HAP-1 (cell line): ENCODE results near the gene SSBP3.
A peak's percentile ranks its signal among the peaks of the same experiment; 100 is the strongest.

Experiments used
- DNase-seq, 2 experiments: peaks; one replicate each; pipeline ENCODE4 v3.0.0-alpha.2; 2016 to 2020; ENCODE audit warnings: low spot score in 2 of 2
- H3K27me3 ChIP-seq: fragments of 250-450 bp; sonication (Bioruptor Pico); 2 replicates; pipeline ENCODE4 v1.5.1; 2020; ENCODE audit warnings: low read depth, mild to moderate bottlenecking, moderate library complexity
- H3K36me3 ChIP-seq: fragments of 250-450 bp; sonication (Bioruptor Pico); replicated peaks from 2 replicates; pipeline ENCODE4 v1.5.1; 2020; ENCODE audit warnings: mild to moderate bottlenecking
- H3K4me1 ChIP-seq: fragments of 250-450 bp; sonication (Bioruptor Pico); 2 replicates; pipeline ENCODE4 v1.5.1; 2020; ENCODE audit warnings: mild to moderate bottlenecking
- H3K4me3 ChIP-seq: fragments of 250-450 bp; sonication (Bioruptor Pico); 2 replicates; pipeline ENCODE4 v1.5.1; 2020; ENCODE audit warnings: mild to moderate bottlenecking, moderate library complexity
- H3K9me3 ChIP-seq: fragments of 250-450 bp; sonication (Bioruptor Pico); 2 replicates; pipeline ENCODE4 v1.5.1; 2020; ENCODE audit warnings: mild to moderate bottlenecking, moderate library complexity
- in situ Hi-C: fragments of 300-500 bp; cut with MboI; formaldehyde crosslinking; loops from 3 replicates; pipeline ENCODE4 v1.14.3; 2020; ENCODE audit warnings: low sequenced_read_pairs, inconsistent platforms, mixed read lengths

Gene SSBP3

DNA sequence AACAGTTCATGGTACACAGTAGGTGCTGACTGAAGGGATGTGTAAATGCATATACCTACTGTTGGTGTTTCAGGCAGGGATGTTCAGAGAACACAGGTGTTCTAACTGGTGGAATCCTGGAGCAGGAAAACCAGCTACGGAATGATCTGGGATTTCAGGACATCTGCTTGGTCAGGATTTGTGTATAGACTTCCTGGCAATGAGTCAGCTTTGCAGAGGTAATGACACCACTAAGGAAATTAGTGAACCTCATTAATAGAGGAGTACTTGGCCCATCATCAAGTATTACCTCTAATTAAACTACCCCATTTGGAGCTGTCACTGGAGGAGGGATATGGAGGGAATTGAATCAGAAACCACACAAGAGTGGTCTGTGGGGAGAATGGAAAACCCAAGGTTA lies 198.9 kb downstream of the SSBP3 start:
- Histone ChIP-seq H3K4me1 (no peaks in the 10 kb centered on the region; the same call in 1 of the 2 replicates), H3K27me3 (no peaks in the 10 kb centered on the region), H3K36me3 (peaks cover 67% of the 10 kb centered on the region), H3K9me3 (no peaks in the 10 kb centered on the region), H3K4me3 (no peak overlapping the region)
- no peak for DNase-seq
- in situ Hi-C loops, result no loop called here

DNA sequence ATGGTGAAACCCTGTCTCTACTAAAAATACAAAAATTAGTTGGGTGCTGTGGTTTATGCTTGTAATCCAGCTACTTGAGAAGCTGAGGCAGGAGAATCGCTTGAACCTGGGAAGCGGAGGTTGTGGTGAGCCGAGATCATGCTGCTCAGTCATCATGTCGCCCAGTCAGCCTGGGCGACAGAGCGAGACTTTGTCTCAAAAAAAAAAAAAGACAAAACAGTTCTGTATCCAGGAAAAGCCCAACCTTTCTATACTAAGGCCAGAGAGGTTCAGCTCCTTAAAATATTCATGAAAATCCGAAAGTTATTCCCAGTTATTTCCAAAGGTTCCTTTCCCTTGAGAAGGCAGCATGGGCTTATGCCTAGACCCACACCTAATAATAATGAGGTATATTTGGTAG lies 202.0 kb downstream of the SSBP3 start:
- Histone ChIP-seq H3K9me3 (no peaks in the 10 kb centered on the region), H3K4me1 (peaks cover 14% of the 10 kb centered on the region), H3K36me3 (peaks cover 44% of the 10 kb centered on the region), H3K27me3 (no peaks in the 10 kb centered on the region), H3K4me3 (no peak overlapping the region)
- DNase-seq, result no peak
- in situ Hi-C loops, result no loop called here

DNA sequence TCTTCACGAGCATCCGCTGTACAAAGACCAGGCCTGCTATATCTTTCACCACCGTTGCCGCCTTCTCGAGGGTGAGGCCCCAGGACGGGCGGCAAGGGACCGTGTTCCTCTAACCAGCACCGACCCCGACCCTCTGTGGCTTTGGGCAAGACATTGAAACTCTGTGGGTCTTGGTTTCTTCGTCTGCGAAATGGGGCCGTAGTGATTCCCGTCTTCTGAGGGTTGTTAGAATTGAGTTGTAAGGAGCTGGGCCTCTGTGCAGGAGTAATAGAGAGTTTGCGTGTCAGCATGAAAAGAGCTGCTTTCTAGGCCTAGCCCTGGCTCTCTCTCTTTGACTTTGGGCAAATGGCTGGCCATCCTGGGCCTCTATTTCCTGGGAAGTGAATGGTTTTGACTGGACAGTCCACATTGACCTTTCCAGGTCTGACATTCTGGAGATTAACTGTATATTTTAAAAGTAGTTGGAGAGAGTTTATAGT lies 205.6 kb downstream of the SSBP3 start:
- in situ Hi-C loops, result no loop called here
- peak overlapping the region; percentile 99 for H3K4me3 ChIP-seq
- H3K4me1 ChIP-seq, result peaks cover 20% of the 10 kb centered on the region
- no peaks in the 10 kb centered on the region for H3K27me3 ChIP-seq
- DNase-seq, result no peak
- peaks cover 24% of the 10 kb centered on the region for H3K36me3 ChIP-seq
- H3K9me3 ChIP-seq, result no peaks in the 10 kb centered on the region

DNA sequence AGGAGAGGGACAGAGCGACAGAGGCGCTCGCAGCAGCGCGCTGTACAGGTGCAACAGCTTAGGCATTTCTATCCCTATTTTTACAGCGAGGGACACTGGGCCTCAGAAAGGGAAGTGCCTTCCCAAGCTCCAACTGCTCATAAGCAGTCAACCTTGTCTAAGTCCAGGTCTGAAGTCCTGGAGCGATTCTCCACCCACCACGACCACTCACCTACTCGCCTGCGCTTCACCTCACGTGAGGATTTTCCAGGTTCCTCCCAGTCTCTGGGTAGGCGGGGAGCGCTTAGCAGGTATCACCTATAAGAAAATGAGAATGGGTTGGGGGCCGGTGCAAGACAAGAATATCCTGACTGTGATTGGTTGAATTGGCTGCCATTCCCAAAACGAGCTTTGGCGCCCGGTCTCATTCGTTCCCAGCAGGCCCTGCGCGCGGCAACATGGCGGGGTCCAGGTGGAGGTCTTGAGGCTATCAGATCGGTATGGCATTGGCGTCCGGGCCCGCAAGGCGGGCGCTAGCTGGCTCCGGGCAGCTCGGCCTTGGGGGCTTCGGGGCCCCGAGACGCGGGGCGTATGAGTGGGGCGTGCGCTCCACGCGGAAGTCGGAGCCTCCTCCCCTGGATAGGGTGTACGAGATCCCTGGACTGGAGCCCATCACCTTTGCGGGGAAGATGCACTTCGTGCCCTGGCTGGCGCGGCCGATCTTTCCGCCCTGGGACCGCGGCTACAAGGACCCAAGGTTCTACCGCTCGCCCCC lies 206.3 kb downstream of the SSBP3 start, which contains the start of the genes CYB5RL and MRPL37:
CYB5RL (minus strand) TSS at position 266 of the 754 bp plus-strand sequence. CDS start 4,414 bp downstream, outside the sequence.
MRPL37 (plus strand) TSS at position 403 of the 754 bp plus-strand sequence; CDS start at position 480, 77 bp downstream.
- peak within 1 kb of the TSS; percentile 99 for H3K4me3 ChIP-seq
- in situ Hi-C loops, result no loop called here

DNA sequence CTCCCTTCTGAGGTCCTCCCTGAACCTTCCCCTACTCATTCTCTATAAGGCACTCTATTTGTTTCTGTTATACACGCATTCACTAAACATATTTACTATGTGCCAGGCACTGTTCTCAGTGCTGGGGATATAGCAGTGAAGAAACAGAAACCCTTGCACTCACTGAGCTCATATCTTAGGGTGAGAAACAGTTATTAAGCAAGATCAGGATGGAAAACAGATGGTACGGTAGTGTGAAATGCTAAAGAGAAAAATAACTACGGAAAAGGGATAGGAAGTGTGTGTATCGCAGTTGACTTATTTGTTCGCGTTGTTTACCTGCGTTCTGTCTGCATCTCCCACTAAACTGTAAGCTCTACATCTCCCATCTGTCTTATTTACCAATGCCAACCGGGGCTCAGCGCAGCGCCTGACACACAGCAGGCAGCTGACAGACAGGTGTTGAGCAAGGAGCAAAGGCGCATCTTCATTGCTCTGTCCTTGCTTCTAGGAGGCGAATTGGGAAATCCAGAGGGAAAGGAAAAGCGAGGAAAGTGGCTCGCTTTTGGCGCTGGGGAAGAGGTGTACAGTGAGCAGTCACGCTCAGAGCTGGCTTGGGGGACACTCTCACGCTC lies 206.9 kb downstream of the SSBP3 start:
- peaks cover 14% of the 10 kb centered on the region for H3K36me3 ChIP-seq
- H3K4me1 ChIP-seq, result peaks cover 20% of the 10 kb centered on the region
- no peaks in the 10 kb centered on the region for H3K9me3 ChIP-seq
- no peaks in the 10 kb centered on the region for H3K27me3 ChIP-seq
- in situ Hi-C loops, result no loop called here
- DNase-seq, result peak in 1 of 2 experiments; percentile 2
- H3K4me3 ChIP-seq, result peak overlapping the region; percentile 99

More for the DNA sequence above, 206.3 kb downstream of the SSBP3 start, which contains the start of the genes CYB5RL and MRPL37:
- Histone ChIP-seq H3K4me1 (peaks cover 20% of the 10 kb centered on the region), H3K36me3 (peaks cover 20% of the 10 kb centered on the region), H3K27me3 (no peaks in the 10 kb centered on the region), H3K9me3 (no peaks in the 10 kb centered on the region)
- DNase-seq, result peak; percentile 96 to 97

DNA sequence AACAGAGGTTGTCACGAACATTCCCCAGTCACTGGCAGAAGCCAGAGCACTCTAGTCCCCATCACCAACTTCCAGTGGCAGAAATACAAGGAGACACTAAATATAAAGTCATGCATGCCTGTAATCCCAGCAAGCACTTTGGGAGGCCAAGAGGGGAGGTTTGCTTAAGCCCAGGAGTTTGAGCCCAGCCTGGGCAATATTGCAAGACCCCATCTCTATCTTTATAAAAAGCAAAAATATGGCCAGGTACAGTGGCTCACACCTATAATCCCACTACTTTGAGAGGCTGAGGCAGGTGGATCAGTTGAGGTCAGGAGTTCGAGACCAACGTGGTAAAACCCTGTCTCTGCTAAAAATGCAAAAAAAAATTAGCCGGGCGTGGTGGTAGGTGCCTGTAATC lies 212.7 kb downstream of the SSBP3 start:
- Histone ChIP-seq H3K27me3 (no peaks in the 10 kb centered on the region), H3K9me3 (no peaks in the 10 kb centered on the region), H3K4me3 (no peak overlapping the region), H3K4me1 (no peaks in the 10 kb centered on the region), H3K36me3 (peaks cover 28% of the 10 kb centered on the region)
- in situ Hi-C loops, result no loop called here
- no peak for DNase-seq

DNA sequence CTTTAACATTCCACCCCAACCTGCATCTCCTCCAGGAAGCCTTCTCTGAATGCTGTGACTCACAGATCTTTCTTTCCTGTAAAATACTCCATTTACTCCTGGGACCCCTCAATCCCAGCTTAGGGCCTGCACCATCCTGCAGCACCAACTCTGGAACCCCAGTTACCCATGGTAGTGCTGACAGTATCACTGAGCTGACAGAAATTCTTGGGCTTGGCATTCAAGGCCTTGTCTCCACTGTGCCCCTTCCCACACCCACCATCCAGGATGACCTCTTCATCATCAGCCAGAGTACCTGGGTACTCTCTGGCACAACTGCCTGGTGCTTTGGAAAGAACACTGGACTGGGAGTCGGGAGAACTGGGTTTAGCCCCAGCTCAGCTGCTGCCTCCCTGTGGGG lies 214.7 kb downstream of the SSBP3 start:
- Histone ChIP-seq H3K27me3 (no peaks in the 10 kb centered on the region), H3K4me1 (no peaks in the 10 kb centered on the region), H3K36me3 (peaks cover 30% of the 10 kb centered on the region), H3K4me3 (no peak overlapping the region), H3K9me3 (no peaks in the 10 kb centered on the region)
- no peak for DNase-seq
- in situ Hi-C loops, result no loop called here

DNA sequence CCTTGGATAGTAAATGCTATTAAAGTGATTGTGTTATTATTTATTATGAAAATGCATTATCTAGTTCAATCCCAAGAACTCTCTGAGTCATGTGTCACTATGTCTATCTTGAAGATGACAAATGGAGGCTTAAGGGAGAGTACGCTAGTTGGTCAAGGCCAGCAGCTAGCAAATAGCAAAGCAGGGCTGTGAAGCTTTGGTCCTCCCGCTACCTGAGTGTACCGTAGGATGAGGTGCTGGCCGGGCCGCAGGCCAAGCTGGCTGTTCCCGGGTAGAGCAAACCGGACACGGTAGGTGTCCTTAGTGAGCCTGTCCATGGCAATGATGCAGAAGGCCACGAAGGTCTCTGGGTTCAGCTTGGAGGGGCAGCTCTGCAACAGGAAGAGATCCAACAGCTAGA lies 215.7 kb downstream of the SSBP3 start:
- in situ Hi-C loops, result no loop called here
- no peaks in the 10 kb centered on the region for H3K4me1 ChIP-seq
- DNase-seq, result no peak
- H3K36me3 ChIP-seq, result peaks cover 30% of the 10 kb centered on the region
- no peaks in the 10 kb centered on the region for H3K9me3 ChIP-seq
- H3K4me3 ChIP-seq, result no peak overlapping the region
- H3K27me3 ChIP-seq, result no peaks in the 10 kb centered on the region

DNA sequence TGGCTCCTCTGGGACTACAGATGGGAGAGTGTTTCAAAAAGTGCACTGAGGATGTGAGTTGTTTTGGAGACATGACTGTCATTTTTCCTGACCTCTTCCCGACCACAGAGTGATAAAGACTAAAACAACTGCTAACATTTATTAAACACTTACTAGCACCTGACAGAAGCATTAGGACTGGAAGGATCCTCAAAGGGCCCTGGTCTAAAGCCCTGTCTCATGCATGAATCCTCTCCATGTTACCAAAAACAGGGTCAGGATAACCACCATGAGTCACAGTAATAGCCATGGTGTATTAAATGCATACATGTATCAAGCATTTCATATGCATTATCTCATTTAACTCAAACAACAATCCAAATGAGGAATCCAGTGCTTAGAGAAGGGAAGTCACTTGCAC lies 217.9 kb downstream of the SSBP3 start:
- in situ Hi-C loops, result no loop called here
- no peaks in the 10 kb centered on the region for H3K27me3 ChIP-seq
- H3K4me3 ChIP-seq, result no peak overlapping the region
- no peaks in the 10 kb centered on the region for H3K4me1 ChIP-seq
- DNase-seq, result no peak
- peaks cover 24% of the 10 kb centered on the region for H3K36me3 ChIP-seq
- no peaks in the 10 kb centered on the region for H3K9me3 ChIP-seq

DNA sequence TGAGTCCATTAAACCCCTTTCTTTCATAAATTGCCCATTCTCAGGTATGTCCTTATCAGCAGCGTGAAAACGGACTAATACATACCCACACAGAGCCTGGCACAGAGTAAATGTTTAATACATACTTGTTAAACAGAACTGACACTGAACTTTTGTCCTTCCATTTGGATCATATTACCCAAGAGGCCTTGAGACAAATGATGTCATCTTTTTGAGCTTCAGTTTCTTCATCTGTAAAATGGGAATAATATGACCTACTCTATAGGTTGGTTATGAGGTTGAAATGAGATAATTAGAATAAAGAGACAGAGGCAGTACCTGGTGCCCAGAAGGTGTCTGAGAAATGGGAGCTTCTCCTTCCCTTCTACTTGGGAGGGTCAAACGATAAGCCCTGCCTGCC lies 220.1 kb downstream of the SSBP3 start:
- H3K27me3 ChIP-seq, result no peaks in the 10 kb centered on the region
- in situ Hi-C loops, result no loop called here
- no peak overlapping the region for H3K4me3 ChIP-seq
- no peak for DNase-seq
- H3K4me1 ChIP-seq, result no peaks in the 10 kb centered on the region
- H3K36me3 ChIP-seq, result peaks cover 24% of the 10 kb centered on the region
- H3K9me3 ChIP-seq, result no peaks in the 10 kb centered on the region

DNA sequence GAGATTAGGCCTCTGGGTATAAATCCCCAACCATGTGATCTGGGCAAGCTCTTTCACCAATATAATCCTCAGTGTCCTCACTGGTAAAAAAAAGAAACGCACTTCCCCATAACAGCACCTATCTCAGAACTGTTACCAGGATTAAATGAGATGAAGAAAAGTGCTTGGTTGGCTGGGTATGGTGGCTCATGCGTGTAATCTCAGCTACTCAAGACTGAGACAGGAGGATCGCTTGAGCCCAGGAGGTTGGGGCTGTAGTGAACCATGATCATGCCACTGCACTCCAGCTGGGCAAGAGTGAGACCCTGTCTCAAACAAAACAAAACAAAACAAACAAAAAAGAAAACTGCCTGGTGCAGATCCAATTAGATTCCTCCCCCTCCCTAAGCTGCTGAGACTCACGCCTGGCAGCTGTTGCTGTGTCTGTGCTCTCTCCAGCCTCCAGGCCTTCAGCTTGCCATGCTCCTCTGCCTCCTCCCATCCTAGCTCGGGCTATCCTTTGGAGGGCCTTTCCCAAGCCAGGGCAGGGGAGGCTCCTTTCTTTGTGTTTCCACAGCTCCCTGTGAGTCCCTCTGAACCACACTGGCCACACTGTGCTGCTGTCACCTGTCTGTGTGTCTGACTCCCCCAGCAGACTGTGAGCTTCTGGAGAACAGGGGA lies 225.4 kb downstream of the SSBP3 start:
- Histone ChIP-seq H3K4me1 (no peaks in the 10 kb centered on the region), H3K9me3 (no peaks in the 10 kb centered on the region), H3K27me3 (no peaks in the 10 kb centered on the region), H3K36me3 (peaks cover 9% of the 10 kb centered on the region), H3K4me3 (no peak overlapping the region)
- no peak for DNase-seq
- in situ Hi-C loops, result no loop called here

DNA sequence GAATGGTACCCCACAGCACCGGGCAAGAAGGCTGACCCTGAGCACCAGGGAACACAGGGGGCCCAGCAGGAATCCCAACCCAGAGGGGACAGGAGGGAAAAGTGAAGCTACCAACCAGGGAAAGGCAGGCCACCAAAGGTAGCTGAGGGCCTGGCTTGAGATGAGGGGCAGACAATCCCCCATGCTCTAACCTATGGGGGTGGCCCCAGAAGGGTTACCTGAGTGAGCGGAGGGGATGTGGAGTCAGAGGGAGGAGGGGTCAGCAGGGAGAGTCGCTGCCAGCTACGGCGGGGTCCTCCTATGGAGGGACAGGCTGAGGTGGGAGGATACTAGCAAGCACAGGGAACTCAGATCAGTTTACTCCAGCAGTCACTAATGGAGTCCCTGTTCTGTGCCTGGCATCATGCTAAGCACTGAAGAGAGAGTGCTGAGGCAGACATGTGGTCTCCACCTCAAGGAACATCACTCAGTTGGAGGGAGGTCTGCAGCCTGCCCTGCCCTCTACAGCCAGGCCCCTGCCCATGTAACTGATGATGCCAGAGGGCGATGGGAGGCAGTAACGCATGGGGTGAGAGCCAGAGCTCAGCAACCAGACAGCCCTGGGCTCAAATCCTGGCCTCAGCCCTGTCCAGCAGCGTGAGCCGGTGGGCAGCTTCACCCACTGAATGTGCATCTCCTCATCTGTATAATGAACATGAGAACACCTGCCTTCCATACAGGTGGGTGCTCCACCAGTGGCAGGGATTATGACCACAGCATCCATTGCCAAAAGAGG lies 227.7 kb downstream of the SSBP3 start:
- Histone ChIP-seq H3K4me1 (no peaks in the 10 kb centered on the region), H3K4me3 (no peak overlapping the region), H3K36me3 (peaks cover 9% of the 10 kb centered on the region), H3K27me3 (no peaks in the 10 kb centered on the region), H3K9me3 (no peaks in the 10 kb centered on the region)
- in situ Hi-C loops, result no loop called here
- no peak for DNase-seq

DNA sequence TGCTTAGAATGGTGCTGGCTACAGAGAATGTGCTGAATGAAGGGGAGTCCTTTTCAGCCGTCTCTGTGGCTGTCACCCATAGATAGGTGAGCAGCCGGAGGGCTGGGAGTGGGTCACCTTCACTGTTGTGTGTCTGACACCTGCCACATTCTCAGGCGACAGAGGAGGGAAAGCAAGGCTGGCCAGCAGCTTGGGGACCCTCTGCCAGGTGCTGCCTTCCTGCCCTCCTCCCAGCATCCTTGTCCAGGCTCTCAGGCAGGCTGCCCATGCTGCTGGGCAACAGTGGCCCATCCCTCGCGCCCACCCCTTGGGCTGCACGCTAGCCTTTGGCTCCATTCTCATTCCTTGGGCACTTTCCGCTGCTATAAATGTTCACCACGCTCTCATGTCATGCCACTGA lies 228.5 kb downstream of the SSBP3 start:
- Histone ChIP-seq H3K4me3 (no peak overlapping the region), H3K27me3 (no peaks in the 10 kb centered on the region), H3K9me3 (no peaks in the 10 kb centered on the region), H3K4me1 (no peaks in the 10 kb centered on the region), H3K36me3 (peaks cover 9% of the 10 kb centered on the region)
- DNase-seq, result no peak
- in situ Hi-C loops, result no loop called here
